HG03045 (cell line): ENCODE results near the gene LRRFIP1.

Source experiments
- ATAC-seq: cut with Tn5 transposase; IDR thresholded peaks from one replicate; pipeline ENCODE4 v1.9.1; 2021; ENCODE audit warnings: mild to moderate bottlenecking, moderate library complexity; ENCODE audit not compliant: unreplicated experiment

The LRRFIP1 gene

DNA sequence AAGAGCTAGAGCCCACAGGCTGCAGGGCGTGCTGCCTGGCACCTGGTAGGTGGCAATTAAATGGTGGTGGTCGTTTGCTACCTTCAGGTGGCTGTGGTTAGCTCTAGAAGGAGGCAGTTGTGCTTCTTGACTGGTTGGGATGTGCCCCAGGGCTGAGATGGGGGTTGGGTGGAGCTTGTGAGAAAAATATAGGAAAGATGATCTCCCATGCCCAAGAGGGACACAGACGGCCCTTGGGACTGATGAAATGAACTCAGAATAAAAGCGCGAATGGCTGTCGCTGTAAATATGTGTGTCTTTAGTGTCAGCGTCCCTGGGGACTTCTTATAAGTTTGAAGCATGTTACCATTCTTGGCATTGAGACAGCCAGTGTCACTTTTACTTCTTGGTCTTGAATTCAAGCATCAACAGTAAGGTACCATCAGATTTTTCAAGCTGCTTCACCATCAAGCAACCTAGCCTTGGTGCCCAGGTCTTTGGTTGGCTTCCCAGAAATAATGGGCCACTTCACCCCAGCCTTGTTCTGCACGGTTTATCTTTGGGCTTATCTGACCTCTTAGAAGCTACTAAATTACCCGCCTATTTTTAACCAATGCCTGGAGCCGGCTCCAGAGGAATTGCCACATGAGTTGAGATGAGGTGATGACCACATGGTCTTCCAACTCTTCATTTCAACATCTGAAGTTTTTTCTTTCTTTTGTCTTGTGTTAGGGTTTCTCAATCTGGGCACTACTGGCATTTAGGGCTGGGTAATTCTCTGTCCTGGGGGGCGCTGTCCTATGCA is 11.9 kb downstream of the LRRFIP1 start:
- no peak for ATAC-seq

DNA sequence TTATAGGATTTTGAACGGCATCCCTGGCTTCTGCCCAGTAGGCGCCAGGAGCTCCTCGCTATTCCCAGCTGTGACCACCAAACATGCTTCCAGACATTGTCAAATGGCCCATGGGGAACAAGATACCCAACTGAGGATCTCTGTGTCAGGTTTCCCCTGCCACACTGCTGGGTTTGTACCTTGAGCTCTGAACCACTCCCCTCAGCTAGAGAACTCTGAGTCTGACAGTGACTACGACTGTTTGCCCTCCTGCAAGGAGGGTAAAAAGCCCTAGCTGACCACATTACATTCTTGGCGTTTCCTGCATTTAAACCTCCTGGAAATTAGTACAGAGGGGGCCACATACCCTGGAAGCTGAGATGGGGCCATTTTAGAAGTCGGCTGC is 12.4 kb downstream of the LRRFIP1 start:
- no peak for ATAC-seq

- no peak for ATAC-seq
These were observed 13.2 kb downstream of the LRRFIP1 start for GRCh38 chr2:237640493-237640998.

- ATAC-seq = no peak
These were observed 14.8 kb downstream of the LRRFIP1 start for GRCh38 chr2:237642038-237642734.

- no peak for ATAC-seq
These were observed 15.7 kb downstream of the LRRFIP1 start for GRCh38 chr2:237643066-237643465.

- ATAC-seq = no peak
These were observed 16.4 kb downstream of the LRRFIP1 start for GRCh38 chr2:237643582-237644380.

DNA sequence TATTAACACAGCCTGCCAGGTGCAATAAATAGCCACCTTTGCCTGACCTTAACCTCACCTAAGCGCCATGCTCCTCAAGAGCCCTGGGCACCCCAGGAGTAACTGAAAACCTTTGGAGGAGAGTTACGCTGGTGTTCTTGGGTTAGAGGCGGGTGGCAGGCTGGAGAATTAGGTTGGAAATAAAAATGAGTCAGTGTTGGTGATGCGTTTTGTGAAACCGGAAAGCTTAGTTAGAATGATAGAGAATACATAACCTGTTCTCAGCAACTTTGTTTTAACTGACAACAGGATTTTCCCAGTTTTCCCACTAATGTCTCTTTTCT is 17.0 kb downstream of the LRRFIP1 start:
- ATAC-seq = no peak

DNA sequence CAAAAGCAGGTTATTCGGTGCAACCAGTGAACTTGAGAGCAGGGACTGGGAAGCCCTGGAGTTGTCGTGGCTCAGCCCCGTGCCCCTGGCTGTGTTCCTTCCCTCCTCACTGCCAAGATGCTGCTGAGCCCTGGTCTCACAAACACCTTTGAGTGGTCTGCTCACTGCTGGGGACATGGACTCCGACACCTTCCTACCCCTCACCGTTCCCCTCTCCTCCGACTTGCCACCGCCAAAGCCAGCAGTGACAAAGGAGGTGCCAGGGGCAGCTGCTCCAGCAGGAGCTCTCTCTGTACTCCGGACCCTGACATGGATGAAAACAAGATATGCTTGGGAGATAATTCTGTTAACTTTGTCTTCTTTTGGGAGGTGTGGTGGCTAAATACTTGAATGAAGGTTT is 17.9 kb downstream of the LRRFIP1 start:
- no peak for ATAC-seq

- ATAC-seq = no peak
These were observed 20.0 kb downstream of the LRRFIP1 start for GRCh38 chr2:237647176-237648015.

GRCh38 chr2:237648016-237648381 is 20.6 kb downstream of the LRRFIP1 start:
- no peak for ATAC-seq

DNA sequence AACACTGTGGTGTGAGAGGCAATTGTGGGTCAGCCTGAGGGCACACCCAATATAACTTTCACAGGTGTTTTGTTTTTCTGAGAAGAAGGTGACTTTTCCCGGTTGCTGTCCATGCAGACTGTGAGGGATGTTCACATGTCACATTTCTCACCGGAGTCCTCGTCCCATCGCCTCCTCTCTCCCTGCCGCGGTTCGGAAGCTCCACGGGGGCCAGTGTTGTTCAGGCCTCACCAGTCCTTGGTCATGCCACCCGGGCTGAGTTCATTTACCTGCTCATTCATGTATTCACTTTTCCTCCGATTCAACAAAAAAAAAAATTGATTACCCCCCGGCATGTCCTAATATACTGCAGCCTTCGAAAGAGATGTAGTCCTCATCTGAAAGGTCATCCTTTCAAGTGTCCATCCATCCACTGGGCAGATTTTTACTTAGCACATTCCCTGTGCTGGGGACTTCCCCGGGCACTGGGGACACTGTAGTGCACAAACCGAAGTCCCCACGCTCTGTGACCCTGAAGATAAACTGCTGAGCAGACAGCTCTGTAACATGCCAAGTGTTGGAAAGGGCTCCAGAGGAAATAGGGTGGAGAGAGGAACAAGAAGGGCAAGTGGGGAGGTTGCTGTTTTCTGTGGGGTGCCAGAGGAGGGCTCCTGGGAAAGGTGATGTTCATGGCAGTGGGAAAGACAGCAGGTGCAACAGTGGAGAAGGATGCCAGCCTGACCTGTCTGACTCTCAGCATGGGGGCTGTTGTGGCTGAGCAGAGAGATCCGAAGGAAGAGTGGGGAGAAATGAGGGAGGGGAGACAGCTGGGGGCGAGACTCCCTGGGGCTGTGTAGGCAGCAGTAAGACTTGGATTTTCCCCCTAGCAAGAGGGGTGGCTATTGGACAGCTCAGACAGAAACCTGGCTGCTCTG is 22.4 kb downstream of the LRRFIP1 start:
- no peak for ATAC-seq

GRCh38 chr2:237650455-237650850 is 23.1 kb downstream of the LRRFIP1 start:
- no peak for ATAC-seq

DNA sequence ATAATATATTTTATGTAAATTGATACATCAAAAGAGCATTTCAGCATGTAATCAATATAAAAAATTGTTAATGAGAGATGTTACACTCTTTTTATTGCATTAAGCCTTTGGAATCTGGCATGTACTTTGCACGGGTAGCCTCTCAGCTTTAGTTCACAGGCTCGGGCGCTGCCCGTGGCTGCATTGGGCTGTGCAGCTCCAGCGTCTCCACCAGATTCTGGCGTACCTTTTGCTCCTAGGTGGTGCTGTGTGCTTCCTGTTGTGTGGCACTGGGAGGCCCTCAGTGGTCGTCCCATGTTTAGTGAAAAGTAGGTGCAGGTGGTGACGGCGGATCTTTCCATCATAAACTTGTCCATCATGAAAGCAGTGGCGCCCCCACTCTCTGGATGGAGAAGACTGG is 24.4 kb downstream of the LRRFIP1 start:
- no peak for ATAC-seq

DNA sequence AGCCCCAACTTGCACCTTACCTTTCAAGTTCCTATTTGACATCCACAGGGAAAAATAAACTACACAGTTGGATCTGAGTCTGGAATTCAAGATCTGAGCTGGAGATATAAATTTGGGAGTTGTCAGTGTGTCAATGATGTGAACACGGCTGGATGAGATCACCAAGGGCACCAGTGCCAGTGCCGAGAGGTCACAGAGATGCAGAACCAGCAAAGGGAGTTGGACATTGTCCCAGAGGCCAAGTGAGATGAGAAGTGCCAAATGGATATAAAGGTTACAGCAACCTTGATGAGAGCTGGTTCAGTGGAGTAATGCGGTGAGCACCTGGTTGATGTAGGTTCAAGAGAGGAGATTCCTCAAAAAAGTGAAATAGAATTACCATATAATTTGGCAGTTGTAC is 24.8 kb downstream of the LRRFIP1 start:
- ATAC-seq = no peak

- ATAC-seq = no peak
These were observed 25.5 kb downstream of the LRRFIP1 start for GRCh38 chr2:237652854-237653253.

- ATAC-seq = no peak
These were observed 26.6 kb downstream of the LRRFIP1 start for GRCh38 chr2:237653776-237654558.

- no peak for ATAC-seq
These were observed 29.7 kb downstream of the LRRFIP1 start for GRCh38 chr2:237657063-237657462.

GRCh38 chr2:237660381-237660900 is 33.1 kb downstream of the LRRFIP1 start:
- no peak for ATAC-seq

DNA sequence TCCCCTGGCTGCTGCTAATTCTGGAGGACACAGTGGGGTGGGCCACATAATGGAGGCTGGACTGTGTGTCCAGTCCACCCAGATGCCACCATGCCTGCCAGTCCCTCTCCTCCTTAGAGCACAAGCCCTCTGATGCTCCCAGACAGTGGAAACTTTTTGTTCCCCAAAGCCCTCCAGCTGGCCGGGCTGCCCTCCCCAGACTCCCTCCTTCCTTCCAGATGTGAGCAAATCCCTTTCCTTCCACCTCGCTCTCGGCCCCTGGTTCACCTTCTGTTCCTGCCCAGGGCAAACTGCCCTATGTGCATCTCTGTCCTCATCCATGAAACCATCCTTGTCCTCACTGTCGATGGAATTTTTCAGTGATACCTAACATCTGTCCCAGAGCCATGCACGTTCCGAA is 33.9 kb downstream of the LRRFIP1 start:
- no peak for ATAC-seq
